ENCODE measurements around the gene ABHD16A.

DNA sequence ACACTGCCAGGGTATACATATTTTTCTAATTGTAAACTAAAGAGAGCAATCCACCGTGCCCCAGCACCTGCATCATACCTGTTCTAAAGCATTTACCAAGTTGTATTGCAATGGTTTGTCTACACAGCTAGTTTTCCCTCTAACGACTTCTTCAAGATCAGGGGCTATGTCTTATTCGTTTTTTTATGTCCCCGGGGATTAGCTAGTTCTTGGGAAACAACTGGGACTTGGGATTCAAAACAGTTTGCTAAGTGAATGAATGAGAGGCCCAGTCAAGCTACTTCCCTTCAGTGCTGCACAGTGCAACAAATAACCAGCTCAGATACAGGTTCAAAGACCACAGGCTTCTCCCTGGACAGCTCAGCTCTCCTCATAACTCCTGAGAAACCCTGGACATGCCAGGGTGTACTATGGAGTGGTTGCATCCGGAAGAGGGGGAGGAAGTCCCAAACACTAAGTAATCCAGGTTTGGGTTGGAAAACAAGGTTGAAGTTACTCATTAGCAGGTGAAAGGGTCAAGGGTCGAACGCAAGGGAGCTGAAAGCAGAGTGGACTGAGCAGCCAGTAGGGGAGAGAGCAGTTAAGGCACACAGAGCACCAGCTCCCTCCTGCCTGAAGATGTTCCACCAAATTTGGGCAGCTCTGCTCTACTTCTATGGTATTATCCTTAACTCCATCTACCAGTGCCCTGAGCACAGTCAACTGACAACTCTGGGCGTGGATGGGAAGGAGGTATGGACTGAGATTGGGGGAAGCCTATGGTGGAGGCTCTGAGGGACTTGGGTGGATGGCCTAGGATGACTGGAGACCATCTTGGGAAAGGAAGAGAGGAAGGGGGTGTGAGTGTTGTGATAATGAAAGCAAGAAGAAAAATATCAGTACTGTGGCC is 47.5 kb downstream of the ABHD16A start, which contains the start of gene APOM:
- TF ChIP-seq GATA2 (IDR thresholded peaks at IDR 0.05; ENCODE audit: low read depth, low read length): no peak
- no peak for TF ChIP-seq GATA3 (IDR thresholded peaks at IDR 0.05; ENCODE audit: low read depth, low read length)

Data from SH-SY5Y (cell line).